Measurements from ENCODE around the gene TDRD12. TPM values are rescaled to one million over a fixed set of nuclear protein-coding genes. Genes with fewer than 3 reads are reported as not detected.
A peak's percentile ranks its signal among the peaks of the same experiment; 100 is the strongest.

Gene TDRD12
- polyA plus RNA-seq, 3 donors, result 0.05 TPM; not detected in 2

DNA sequence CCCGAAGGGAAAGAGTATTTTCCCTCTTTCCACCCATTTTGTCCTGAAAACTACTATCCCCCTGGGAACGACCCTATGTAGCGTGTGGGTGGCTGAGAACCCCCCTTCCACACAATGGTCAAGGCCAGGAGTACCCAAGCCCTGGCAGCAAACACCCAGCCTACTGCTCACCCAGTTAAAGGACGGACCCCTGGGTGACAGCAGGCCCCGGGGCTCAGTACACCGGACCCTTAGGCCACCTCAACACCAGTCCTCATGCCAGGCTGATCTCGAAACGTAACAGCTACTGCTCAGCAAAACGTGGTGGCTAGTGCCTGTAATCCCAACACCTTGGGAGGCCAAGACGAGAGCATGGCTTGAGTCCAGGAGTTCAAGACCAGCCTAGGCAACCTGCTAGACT, 46.0 kb upstream of the TDRD12 start:
- Mint-ChIP-seq H3K27ac (peak overlapping the region in 2 of 7 donors; percentile 41 to 63), H3K9me3 (peaks cover 0 to 9% (median 0%) of the 10 kb centered on the region in 7 donors), H3K4me3 (peak overlapping the region; percentile 91 to 97), H3K36me3 (peaks cover 14 to 18% of the 10 kb centered on the region in 2 donors), H3K4me1 (peaks cover 53% of the 10 kb centered on the region), H3K27me3 (ENCODE audit: low read depth in 3 of 3) (peaks cover 25 to 34% (median 28%) of the 10 kb centered on the region in 3 donors)
- Histone ChIP-seq H3K9me3 (replicated peaks in 1 of 2; ENCODE audit: control insufficient read depth in 1 of 2, insufficient read depth in 1 of 2, low read length in 2 of 2) (peaks cover 0 to 6% of the 10 kb centered on the region in 2 donors), H4K20me1 (ENCODE audit: insufficient read depth, low read length) (peaks cover 57% of the 10 kb centered on the region), H3K27ac (ENCODE audit: low read depth in 1 of 2, low read length in 2 of 2) (no peak overlapping the region), H3K4me2 (replicated peaks; ENCODE audit: extremely low read depth, low read length, poor library complexity, severe bottlenecking) (peak overlapping the region; percentile 94), H3K27me3 (ENCODE audit: control insufficient read depth in 2 of 2, insufficient read depth in 2 of 2, low read length in 2 of 2) (peaks cover 19 to 28% of the 10 kb centered on the region in 2 donors), H3K4me3 (replicated peaks in 1 of 3; ENCODE audit: low read depth in 2 of 3, low read length in 3 of 3) (peak overlapping the region in 1 of 3 experiments; percentile 95), H2AFZ (ENCODE audit: insufficient read depth, low read depth, low read length, poor library complexity, severe bottlenecking) (no peak overlapping the region), H3K4me1 (ENCODE audit: control insufficient read depth in 1 of 2, insufficient read depth in 2 of 2, low read length in 2 of 2) (peaks cover 44 to 53% of the 10 kb centered on the region in 2 donors), H3K9ac (ENCODE audit: insufficient read depth, low read length, poor library complexity, severe bottlenecking) (no peak overlapping the region), H3K36me3 (replicated peaks in 1 of 2; ENCODE audit: control insufficient read depth in 1 of 2, insufficient read depth in 2 of 2, low read length in 2 of 2) (no peaks in the 10 kb centered on the region), H3K79me2 (ENCODE audit: insufficient read depth, low read length) (peaks cover 61% of the 10 kb centered on the region)
- DNase-seq, result no peak
- 93% methylated on average over 6 of the region's 10 CpGs for WGBS (ENCODE audit: insufficient coverage)
- intact Hi-C loops (cut with micrococcal nuclease), result loop anchor here (10.0 kb wide), 1 partner anchor 269 kb away; the partner anchor contains the start of gene DPY19L3 (in 2 of the 2)
- TF ChIP-seq CTCF (IDR thresholded peaks at IDR 0.05), result no peak

GRCh38 chr19:32674153-32674930, 45.2 kb upstream of the TDRD12 start:
- H3K9ac ChIP-seq (ENCODE audit: insufficient read depth, low read length, poor library complexity, severe bottlenecking), result peak overlapping the region; percentile 75
- peak in 1 of 3 donors; percentile 13 for DNase-seq
- under 1% methylated on average over 62 of the region's 67 CpGs for WGBS (ENCODE audit: insufficient coverage)

More at GRCh38 chr19:32674153-32674930, 45.2 kb upstream of the TDRD12 start:
- Histone ChIP-seq H3K27me3 (ENCODE audit: control insufficient read depth in 2 of 2, insufficient read depth in 2 of 2, low read length in 2 of 2) (peaks cover 21 to 29% of the 10 kb centered on the region in 2 donors), H3K4me3 (replicated peaks in 1 of 3; ENCODE audit: low read depth in 2 of 3, low read length in 3 of 3) (peak overlapping the region; percentile 76 to 95 (median 87)), H4K20me1 (ENCODE audit: insufficient read depth, low read length) (peaks cover 50% of the 10 kb centered on the region), H3K4me2 (replicated peaks; ENCODE audit: extremely low read depth, low read length, poor library complexity, severe bottlenecking) (peak overlapping the region; percentile 94), H2AFZ (ENCODE audit: insufficient read depth, low read depth, low read length, poor library complexity, severe bottlenecking) (peak overlapping the region; percentile 94), H3K79me2 (ENCODE audit: insufficient read depth, low read length) (peaks cover 54% of the 10 kb centered on the region), H3K9me3 (replicated peaks in 1 of 2; ENCODE audit: control insufficient read depth in 1 of 2, insufficient read depth in 1 of 2, low read length in 2 of 2) (peaks cover 0 to 6% of the 10 kb centered on the region in 2 donors), H3K27ac (ENCODE audit: low read depth in 1 of 2, low read length in 2 of 2) (peak overlapping the region in 1 of 2 donors; percentile 82), H3K4me1 (ENCODE audit: control insufficient read depth in 1 of 2, insufficient read depth in 2 of 2, low read length in 2 of 2) (peaks cover 44 to 53% of the 10 kb centered on the region in 2 donors), H3K36me3 (replicated peaks in 1 of 2; ENCODE audit: control insufficient read depth in 1 of 2, insufficient read depth in 2 of 2, low read length in 2 of 2) (no peaks in the 10 kb centered on the region)
- H3K36me3 Mint-ChIP-seq, result peaks cover 14 to 17% of the 10 kb centered on the region in 2 donors
- H3K4me3 Mint-ChIP-seq, result peak overlapping the region; percentile 91 to 97
- peak overlapping the region in 4 of 7 donors; percentile 30 to 72 (median 66) for H3K27ac Mint-ChIP-seq
- no peak for TF ChIP-seq CTCF (IDR thresholded peaks at IDR 0.05)
- peaks cover 33 to 41% (median 33%) of the 10 kb centered on the region in 3 donors for H3K27me3 Mint-ChIP-seq (ENCODE audit: low read depth in 3 of 3)
- peaks cover 0 to 9% (median 0%) of the 10 kb centered on the region in 7 donors for H3K9me3 Mint-ChIP-seq
- peaks cover 51% of the 10 kb centered on the region for H3K4me1 Mint-ChIP-seq
- intact Hi-C loops (cut with micrococcal nuclease), result loop anchor here (2.0 to 10.0 kb wide), 2 partner anchors 16 to 270 kb away; partner anchors contain the start of genes DPY19L3 (in 2 of the 2) and NUDT19 (in 1 of the 2)
